ENCODE data around the gene DES. TPM values are rescaled to one million over a fixed set of nuclear protein-coding genes. Genes with fewer than 3 reads are reported as not detected.

The DES gene
- total RNA-seq, 2 donors from 2014 or later = 12.7 to 23.1 TPM

DNA sequence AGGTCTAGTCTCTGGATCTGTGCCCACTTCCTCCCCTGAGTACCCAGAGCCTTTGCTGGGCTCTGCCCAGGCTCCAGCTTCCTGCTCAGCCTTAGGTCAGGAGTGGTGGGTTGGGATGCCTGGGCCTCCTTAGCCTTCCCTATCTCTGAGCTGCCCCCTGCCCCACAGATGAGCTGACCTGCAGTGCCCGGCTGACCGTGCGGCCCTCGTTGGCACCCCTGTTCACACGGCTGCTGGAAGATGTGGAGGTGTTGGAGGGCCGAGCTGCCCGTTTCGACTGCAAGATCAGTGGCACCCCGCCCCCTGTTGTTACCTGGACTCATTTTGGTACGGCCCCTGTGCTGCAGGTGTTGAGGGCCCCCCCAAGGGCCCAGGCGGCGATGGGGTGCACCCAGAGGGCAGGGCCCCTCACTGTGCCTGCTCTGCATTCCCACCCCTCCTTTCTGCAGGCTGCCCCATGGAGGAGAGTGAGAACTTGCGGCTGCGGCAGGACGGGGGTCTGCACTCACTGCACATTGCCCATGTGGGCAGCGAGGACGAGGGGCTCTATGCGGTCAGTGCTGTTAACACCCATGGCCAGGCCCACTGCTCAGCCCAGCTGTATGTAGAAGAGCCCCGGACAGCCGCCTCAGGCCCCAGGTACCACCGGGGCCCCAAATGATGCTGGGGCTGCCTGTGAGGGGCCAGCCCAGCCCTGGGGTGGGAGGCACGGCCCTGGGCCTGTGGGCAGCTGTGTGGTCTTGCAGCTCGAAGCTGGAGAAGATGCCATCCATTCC, 50.4 kb downstream of the DES start:
- Histone ChIP-seq H3K27me3 (no peaks in the 10 kb centered on the region), H3K27ac (no peak overlapping the region), H3K36me3 (replicated peaks in 1 of 2; ENCODE audit: insufficient read depth in 1 of 2, low read depth in 2 of 2) (no peaks in the 10 kb centered on the region), H3K9me3 (no peaks in the 10 kb centered on the region), H3K4me3 (no peak overlapping the region), H3K4me1 (no peaks in the 10 kb centered on the region)
- TF ChIP-seq, protein P1, sequence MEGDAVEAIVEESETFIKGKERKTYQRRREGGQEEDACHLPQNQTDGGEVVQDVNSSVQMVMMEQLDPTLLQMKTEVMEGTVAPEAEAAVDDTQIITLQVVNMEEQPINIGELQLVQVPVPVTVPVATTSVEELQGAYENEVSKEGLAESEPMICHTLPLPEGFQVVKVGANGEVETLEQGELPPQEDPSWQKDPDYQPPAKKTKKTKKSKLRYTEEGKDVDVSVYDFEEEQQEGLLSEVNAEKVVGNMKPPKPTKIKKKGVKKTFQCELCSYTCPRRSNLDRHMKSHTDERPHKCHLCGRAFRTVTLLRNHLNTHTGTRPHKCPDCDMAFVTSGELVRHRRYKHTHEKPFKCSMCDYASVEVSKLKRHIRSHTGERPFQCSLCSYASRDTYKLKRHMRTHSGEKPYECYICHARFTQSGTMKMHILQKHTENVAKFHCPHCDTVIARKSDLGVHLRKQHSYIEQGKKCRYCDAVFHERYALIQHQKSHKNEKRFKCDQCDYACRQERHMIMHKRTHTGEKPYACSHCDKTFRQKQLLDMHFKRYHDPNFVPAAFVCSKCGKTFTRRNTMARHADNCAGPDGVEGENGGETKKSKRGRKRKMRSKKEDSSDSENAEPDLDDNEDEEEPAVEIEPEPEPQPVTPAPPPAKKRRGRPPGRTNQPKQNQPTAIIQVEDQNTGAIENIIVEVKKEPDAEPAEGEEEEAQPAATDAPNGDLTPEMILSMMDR (IDR thresholded peaks at IDR 0.05) = no peak
- no peak for TF ChIP-seq POLR2A (IDR thresholded peaks at IDR 0.05)
- ATAC-seq (no peak), DNase-seq (no peak)
- WGBS, 2 donors = 86 to 95% methylated on average over 13 to 23 of the region's 23 CpGs
- intact Hi-C loops (cut with DNase I) = no loop called here

DNA sequence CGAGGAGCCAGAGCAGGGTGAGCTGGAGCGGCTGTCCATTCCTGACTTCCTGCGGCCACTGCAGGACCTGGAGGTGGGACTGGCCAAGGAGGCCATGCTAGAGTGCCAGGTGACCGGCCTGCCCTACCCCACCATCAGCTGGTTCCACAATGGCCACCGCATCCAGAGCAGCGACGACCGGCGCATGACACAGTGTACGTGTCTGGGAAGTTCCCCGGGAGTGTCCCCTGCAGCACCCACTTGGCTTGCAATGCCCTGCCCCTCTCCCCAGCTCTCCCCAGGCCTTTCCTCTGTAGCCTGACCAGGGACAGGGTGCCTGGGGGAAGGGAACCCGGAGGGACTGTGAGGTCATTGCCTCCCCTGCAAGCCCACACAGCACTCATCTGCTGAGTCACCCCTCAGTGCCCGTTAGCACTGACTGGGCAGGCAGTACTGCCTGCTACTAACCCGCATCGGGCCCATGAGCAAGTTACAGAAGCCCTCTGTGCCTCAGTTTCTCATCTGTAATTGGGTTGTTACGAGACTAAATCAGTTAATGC, 51.1 kb downstream of the DES start:
- no peaks in the 10 kb centered on the region for H3K4me1 ChIP-seq
- 87 to 89% methylated on average over 12 to 16 of the region's 16 CpGs for WGBS, 2 donors
- TF ChIP-seq, protein P1 (IDR thresholded peaks at IDR 0.05) = no peak
- no peak for TF ChIP-seq POLR2A (IDR thresholded peaks at IDR 0.05)

DNA sequence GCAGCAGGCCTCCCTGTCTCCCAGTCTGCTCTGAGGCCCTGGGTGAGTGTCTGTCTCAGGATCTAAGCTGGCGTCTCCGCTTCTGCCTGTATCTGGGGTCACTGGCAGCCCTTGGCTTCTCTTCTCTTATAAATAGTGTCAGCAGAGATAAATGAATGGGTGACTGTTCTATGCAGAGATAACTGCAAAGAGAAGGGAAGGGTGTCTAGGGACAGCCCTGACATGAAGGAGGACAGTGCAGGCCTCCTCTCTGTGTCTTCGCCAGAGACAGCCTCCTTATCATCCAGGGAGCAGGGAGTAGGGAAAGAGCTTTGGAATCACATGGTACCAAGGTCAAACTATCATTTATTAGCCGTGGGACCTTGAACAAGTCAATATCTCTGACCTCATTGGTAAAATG, 52.3 kb downstream of the DES start:
- Histone ChIP-seq H3K36me3 (replicated peaks in 1 of 2; ENCODE audit: insufficient read depth in 1 of 2, low read depth in 2 of 2) (no peaks in the 10 kb centered on the region), H3K4me3 (no peak overlapping the region), H3K4me1 (no peaks in the 10 kb centered on the region), H3K27ac (no peak overlapping the region), H3K9me3 (no peaks in the 10 kb centered on the region), H3K27me3 (no peaks in the 10 kb centered on the region)
- 53 to 69% methylated on average over 4 of the region's 4 CpGs for WGBS, 2 donors
- TF ChIP-seq, protein P1 (IDR thresholded peaks at IDR 0.05) = no peak
- TF ChIP-seq POLR2A (IDR thresholded peaks at IDR 0.05) = no peak
- ATAC-seq (no peak), DNase-seq (no peak)
- intact Hi-C loops (cut with DNase I) = no loop called here

More for the DNA sequence above, 51.1 kb downstream of the DES start:
- intact Hi-C loops (cut with DNase I) = no loop called here
- ATAC-seq (no peak), DNase-seq (no peak)
- no peaks in the 10 kb centered on the region for H3K27me3 ChIP-seq
- no peaks in the 10 kb centered on the region for H3K36me3 ChIP-seq (replicated peaks in 1 of 2; ENCODE audit: insufficient read depth in 1 of 2, low read depth in 2 of 2)
- no peak overlapping the region for H3K27ac ChIP-seq
- no peak overlapping the region for H3K4me3 ChIP-seq
- no peaks in the 10 kb centered on the region for H3K9me3 ChIP-seq

DNA sequence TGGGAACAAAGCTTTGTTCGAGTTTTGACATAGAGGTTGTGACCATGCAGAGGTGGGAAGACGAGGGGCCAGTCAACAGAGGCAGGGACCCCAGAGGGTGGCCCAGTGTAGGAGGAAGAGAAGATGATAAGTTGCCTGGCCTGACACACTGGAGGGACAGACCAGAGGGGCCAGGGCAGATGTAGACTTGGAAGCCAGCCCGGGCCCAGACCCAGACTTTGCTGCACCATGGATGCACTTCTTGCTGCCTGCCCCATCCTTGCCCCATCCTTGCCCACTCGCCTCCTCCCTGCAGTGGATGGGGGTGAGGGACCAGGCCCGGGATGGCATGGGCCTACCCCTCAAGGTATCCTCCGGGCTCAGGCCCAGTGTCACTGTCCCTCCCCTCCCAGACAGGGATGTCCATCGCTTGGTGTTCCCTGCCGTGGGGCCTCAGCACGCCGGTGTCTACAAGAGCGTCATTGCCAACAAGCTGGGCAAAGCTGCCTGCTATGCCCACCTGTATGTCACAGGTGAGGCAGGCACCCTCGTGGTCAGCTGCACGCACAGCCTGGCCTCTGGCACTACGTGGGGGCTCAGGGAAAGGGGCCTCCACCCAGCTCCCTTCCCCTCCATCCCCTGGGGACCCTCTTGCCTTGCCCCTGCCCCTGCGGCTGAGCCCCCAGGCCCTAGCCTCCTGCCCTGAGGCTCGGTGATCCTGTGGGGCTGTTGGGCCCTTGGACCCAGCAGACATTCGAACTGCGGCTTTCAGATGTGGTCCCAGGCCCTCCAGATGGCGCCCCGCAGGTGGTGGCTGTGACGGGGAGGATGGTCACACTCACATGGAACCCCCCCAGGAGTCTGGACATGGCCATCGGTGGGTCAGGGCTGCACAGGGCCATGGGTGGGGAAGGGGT, 53.5 kb downstream of the DES start:
- ATAC-seq = no peak
- Histone ChIP-seq H3K27me3 (no peaks in the 10 kb centered on the region), H3K36me3 (replicated peaks in 1 of 2; ENCODE audit: insufficient read depth in 1 of 2, low read depth in 2 of 2) (no peaks in the 10 kb centered on the region), H3K4me1 (no peaks in the 10 kb centered on the region), H3K9me3 (no peaks in the 10 kb centered on the region), H3K27ac (no peak overlapping the region), H3K4me3 (no peak overlapping the region)
- intact Hi-C loops (cut with DNase I) = no loop called here
- no peak for DNase-seq
- WGBS, 2 donors = 81 to 84% methylated on average over 14 to 20 of the region's 22 CpGs
- TF ChIP-seq POLR2A (IDR thresholded peaks at IDR 0.05) = no peak
- TF ChIP-seq, protein P1 (IDR thresholded peaks at IDR 0.05) = no peak

Measured in body of pancreas (tissue), 4 donors.